HEK293T (cell line): Measurements from ENCODE around the gene VRK1.

Experiments used
- CTCF ChIA-PET: fragments of 350-600 bp; formaldehyde crosslinking; extraction: SDS; loops from one replicate; lab custom pipeline; 2021; ENCODE audit warnings: antibody characterized with exemption, inconsistent platforms; lab: Yijun Ruan, JAX
- POLR2A ChIA-PET: fragments of 350-600 bp; formaldehyde crosslinking; extraction: SDS; loops from one replicate; lab custom pipeline; 2020; ENCODE audit warnings: antibody characterized with exemption, inconsistent platforms; lab: Yijun Ruan, JAX
- DNase-seq: peaks from one replicate; pipeline ENCODE4 v3.0.0; 2012; ENCODE audit warnings: mixed read lengths; ENCODE audit errors: extremely low spot score
- ARNT ChIP-seq: fragments of 450-650 bp; IDR thresholded peaks from 2 replicates; pipeline ENCODE4 v1.6.1; 2017; ENCODE audit warnings: mild to moderate bottlenecking
- BHLHE40 ChIP-seq: fragments of 450-650 bp; IDR thresholded peaks from 2 replicates; pipeline ENCODE4 v1.6.1; 2016; ENCODE audit warnings: mild to moderate bottlenecking, moderate library complexity, borderline replicate concordance
- CTBP1 ChIP-seq: fragments of 450-650 bp; IDR thresholded peaks from 2 replicates; pipeline ENCODE4 v1.6.1; 2016; ENCODE audit warnings: borderline replicate concordance
- ELF4 ChIP-seq: fragments of 450-650 bp; IDR thresholded peaks from 2 replicates; pipeline ENCODE4 v1.6.1; 2017; ENCODE audit warnings: antibody characterized with exemption
- FOXA1 ChIP-seq: fragments of 450-650 bp; IDR thresholded peaks from 2 replicates; pipeline ENCODE4 v1.6.1; 2016; ENCODE audit warnings: mild to moderate bottlenecking
- FOXK2 ChIP-seq: fragments of 450-650 bp; IDR thresholded peaks from 2 replicates; pipeline ENCODE4 v1.6.1; 2016; ENCODE audit warnings: mild to moderate bottlenecking
- FOXM1 ChIP-seq: fragments of 450-650 bp; IDR thresholded peaks from 2 replicates; pipeline ENCODE4 v1.6.1; 2017; ENCODE audit warnings: mild to moderate bottlenecking, borderline replicate concordance
- HDGF ChIP-seq: fragments of 450-650 bp; IDR thresholded peaks from 2 replicates; pipeline ENCODE4 v1.6.1; 2017; ENCODE audit warnings: antibody characterized with exemption, borderline replicate concordance
- L3MBTL2 ChIP-seq: fragments of 450-650 bp; conservative IDR thresholded peaks from 2 replicates; pipeline ENCODE4 v1.6.1; 2016; ENCODE audit warnings: mild to moderate bottlenecking
- LEF1 ChIP-seq: fragments of 450-650 bp; IDR thresholded peaks from 2 replicates; pipeline ENCODE4 v1.6.1; 2017; ENCODE audit warnings: mild to moderate bottlenecking, borderline replicate concordance
- NFRKB ChIP-seq: fragments of 450-650 bp; IDR thresholded peaks from 2 replicates; pipeline ENCODE4 v1.6.1; 2016; ENCODE audit warnings: mild to moderate bottlenecking, moderate library complexity
- SP1 ChIP-seq: fragments of 450-650 bp; IDR thresholded peaks from 2 replicates; pipeline ENCODE4 v1.6.1; 2017
- SUZ12 ChIP-seq: fragments of 450-650 bp; IDR thresholded peaks from 2 replicates; pipeline ENCODE4 v1.6.1; 2016; ENCODE audit warnings: mild to moderate bottlenecking
- TARDBP ChIP-seq: fragments of 450-650 bp; IDR thresholded peaks from 2 replicates; pipeline ENCODE4 v1.6.1; 2016
- ZNF384 ChIP-seq: fragments of 450-650 bp; IDR thresholded peaks from 2 replicates; pipeline ENCODE4 v1.6.1; 2016
- TF ChIP-seq, protein P1 (sequence below): fragments of 450-650 bp; IDR thresholded peaks from 2 replicates; pipeline ENCODE4 v1.6.1; 2016

VRK1 gene

DNA sequence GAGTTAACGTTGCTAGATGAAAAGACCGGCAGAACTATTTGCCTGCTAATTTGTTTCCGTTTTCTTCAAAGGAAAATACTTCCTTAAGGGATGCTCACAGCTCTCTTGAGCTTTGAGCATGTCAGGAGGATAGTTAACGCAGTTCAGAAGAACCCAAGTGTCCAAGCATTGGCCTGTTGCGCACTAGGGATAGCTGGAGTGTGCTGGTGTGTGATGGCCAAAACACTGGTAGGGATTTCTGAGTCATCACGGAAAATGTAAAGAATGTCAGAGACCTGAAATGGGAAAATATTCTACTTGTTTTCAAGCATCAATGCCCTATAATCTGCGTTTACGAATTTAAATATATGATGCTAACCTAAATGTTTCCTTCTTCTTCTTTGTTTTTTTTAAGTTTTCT, 97.8 kb downstream of the VRK1 start:
- DNase-seq = no peak
- CTCF ChIA-PET = no interaction called here
- POLR2A ChIA-PET = no interaction called here
- no peak for TF ChIP-seq BHLHE40
- no peak for TF ChIP-seq FOXM1
- TF ChIP-seq ARNT = no peak
- no peak for TF ChIP-seq LEF1
- no peak for TF ChIP-seq ELF4
- TF ChIP-seq ZNF384 = no peak
- TF ChIP-seq HDGF = no peak
- no peak for TF ChIP-seq SUZ12
- no peak for TF ChIP-seq L3MBTL2
- TF ChIP-seq SP1 = no peak
- TF ChIP-seq TARDBP = no peak
- TF ChIP-seq, protein P1, sequence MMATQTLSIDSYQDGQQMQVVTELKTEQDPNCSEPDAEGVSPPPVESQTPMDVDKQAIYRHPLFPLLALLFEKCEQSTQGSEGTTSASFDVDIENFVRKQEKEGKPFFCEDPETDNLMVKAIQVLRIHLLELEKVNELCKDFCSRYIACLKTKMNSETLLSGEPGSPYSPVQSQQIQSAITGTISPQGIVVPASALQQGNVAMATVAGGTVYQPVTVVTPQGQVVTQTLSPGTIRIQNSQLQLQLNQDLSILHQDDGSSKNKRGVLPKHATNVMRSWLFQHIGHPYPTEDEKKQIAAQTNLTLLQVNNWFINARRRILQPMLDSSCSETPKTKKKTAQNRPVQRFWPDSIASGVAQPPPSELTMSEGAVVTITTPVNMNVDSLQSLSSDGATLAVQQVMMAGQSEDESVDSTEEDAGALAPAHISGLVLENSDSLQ = no peak
- TF ChIP-seq CTBP1 = no peak
- TF ChIP-seq FOXK2 = no peak
- TF ChIP-seq NFRKB = no peak
- TF ChIP-seq FOXA1 = no peak

DNA sequence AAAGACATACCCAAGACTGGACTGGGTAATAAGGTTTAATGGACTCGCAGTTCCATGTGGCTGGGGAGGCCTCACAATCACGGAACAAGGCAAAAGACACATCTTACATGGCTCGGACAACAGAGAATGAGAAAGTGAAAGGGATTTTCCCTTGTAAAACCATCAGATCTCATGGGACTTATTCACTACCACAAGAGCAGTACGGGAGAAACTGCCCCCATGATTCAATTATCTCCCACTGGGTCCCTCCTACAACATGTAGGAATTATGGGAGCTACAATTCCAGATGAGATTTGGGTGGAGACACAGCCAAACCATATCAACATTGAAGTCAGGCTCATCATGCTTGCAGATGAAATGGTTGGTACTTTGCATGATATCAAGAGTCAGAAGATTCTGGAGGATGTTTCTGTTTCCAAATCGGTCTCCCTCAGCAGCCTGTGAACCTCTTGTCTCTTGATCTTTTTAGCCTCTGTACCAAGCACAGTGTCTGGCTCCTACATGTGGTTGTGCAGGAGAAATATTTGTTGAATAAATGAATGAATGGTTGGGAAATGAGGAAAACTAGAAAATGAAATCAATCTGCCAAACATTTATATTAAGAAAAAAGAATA, 98.6 kb downstream of the VRK1 start:
- ChIA-PET POLR2A (no interaction called here), CTCF (no interaction called here)
- TF ChIP-seq LEF1 (no peak), HDGF (no peak), BHLHE40 (no peak), FOXM1 (no peak), TARDBP (no peak), ARNT (no peak), SP1 (no peak), NFRKB (no peak), FOXA1 (no peak), SUZ12 (no peak), FOXK2 (no peak), L3MBTL2 (no peak)
- DNase-seq = no peak

DNA sequence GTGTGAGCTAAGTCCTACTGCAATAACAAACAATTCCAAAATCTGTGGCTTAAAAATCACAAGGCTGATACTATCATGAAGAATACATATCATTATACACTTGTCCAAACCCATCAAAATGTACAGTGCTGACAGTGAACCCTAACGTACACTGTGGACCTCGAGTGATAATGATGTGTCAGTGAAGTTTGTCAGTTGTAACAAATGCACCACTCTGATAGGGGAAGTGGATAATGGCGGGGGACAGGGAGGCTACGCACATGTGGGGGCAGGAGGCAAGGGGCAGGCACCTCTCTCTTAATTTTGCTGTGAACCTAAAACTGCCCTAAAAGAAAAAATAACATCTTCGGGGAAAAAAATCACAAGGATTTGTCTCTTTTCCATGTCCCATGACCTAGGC, 100.0 kb downstream of the VRK1 start:
- ChIA-PET CTCF (interaction anchor here (0.6 kb wide), 1 partner anchor 45 kb away, joined by 3 read pairs; no protein-coding TSS in a partner anchor), POLR2A (no interaction called here)
- TF ChIP-seq FOXA1 (no peak), HDGF (no peak), SP1 (no peak), L3MBTL2 (no peak), FOXM1 (no peak), TARDBP (no peak), BHLHE40 (no peak), ZNF384 (no peak), NFRKB (no peak), ARNT (no peak), CTBP1 (no peak)
- DNase-seq = no peak

DNA sequence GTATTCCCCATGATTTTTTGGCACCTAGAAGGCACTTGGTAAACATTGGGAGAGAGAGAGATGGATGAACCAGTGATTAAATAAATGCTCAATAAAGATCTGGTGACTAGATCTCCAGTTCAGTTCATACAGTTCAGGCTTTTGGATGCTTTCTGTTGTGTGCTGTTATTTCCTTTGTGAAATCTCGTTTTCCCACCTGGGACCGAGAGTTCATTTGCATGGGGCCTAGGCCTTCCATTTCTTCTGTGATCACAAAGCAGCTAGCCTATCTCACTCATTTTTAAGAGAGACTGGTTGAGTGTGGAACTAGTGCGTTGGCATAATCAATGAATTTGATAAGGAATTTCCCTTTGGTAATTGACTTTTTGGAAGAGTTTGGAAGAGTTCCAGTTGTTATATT, 104.0 kb downstream of the VRK1 start:
- TF ChIP-seq TARDBP = no peak
- no peak for TF ChIP-seq SP1
- TF ChIP-seq ARNT = no peak
- no peak for TF ChIP-seq SUZ12
- no peak for TF ChIP-seq CTBP1
- no peak for TF ChIP-seq FOXM1
- no peak for TF ChIP-seq HDGF
- no peak for TF ChIP-seq LEF1
- TF ChIP-seq ELF4 = no peak
- TF ChIP-seq ZNF384 = no peak
- no peak for DNase-seq
- ChIA-PET POLR2A (no interaction called here), CTCF (interaction anchor here (0.5 kb wide), 1 partner anchor 32 kb away, joined by 5 read pairs; no protein-coding TSS in a partner anchor)

DNA sequence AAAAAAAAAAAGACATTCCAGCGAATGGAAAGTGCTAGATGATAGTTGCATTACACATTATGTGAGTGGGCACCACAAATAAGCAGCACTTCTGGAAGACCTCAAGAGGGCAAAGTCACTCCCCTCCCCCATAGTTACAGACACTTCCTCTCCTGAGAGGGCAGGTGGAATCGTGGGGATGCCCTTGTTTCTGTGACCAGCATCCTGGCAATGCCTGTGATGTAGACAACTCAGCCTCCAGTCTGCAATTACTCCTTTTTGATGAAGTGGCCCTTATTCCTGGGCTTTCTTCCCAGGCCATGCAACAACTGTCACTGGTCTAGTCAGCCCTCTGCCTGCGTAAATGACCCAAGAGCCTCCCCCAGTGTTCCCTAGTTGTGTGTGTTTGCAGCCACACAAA, 104.8 kb downstream of the VRK1 start:
- TF ChIP-seq HDGF = no peak
- TF ChIP-seq FOXA1 = no peak
- no peak for TF ChIP-seq ARNT
- TF ChIP-seq SP1 = no peak
- no peak for TF ChIP-seq NFRKB
- TF ChIP-seq L3MBTL2 = no peak
- TF ChIP-seq SUZ12 = no peak
- no peak for TF ChIP-seq FOXM1
- TF ChIP-seq BHLHE40 = no peak
- TF ChIP-seq TARDBP = no peak
- TF ChIP-seq ZNF384 = no peak
- TF ChIP-seq ELF4 = no peak
- no peak for TF ChIP-seq FOXK2
- TF ChIP-seq LEF1 = no peak
- TF ChIP-seq CTBP1 = no peak
- TF ChIP-seq, protein P1 = no peak
- no peak for DNase-seq
- CTCF ChIA-PET = no interaction called here
- POLR2A ChIA-PET = interaction anchor here (0.6 kb wide), 1 partner anchor 20 kb away, joined by 3 read pairs; no protein-coding TSS in a partner anchor

DNA sequence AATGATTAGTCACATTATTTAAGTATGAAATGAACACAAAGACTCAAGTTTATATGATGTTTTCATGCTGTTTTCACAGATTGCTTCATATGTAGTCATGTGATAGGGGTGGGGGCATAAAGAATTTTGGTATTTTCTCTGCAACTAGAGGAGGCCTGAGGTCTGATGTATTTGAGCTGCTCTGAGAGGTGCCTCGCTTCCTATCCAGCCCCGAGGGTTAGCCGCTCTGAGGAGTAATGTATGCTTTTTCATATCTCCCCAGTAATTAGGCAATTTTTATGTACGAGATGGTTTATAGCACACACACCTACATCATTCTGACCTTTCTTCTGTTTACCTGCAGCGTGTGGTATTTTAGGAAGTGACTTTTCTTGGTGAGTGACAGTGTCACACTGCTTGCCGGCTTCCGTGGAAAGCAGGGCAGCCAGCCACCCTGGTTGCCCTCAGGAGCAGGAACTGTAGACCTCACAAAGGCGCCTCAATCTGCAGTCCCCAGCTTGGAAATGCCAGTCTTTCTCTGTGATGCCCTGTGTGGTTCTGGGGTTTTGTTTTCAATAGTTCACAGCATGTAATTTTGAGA, 106.4 kb downstream of the VRK1 start:
- TF ChIP-seq FOXA1 (no peak), L3MBTL2 (no peak), CTBP1 (no peak), ZNF384 (no peak), NFRKB (no peak), SUZ12 (no peak), HDGF (no peak), ARNT (no peak), TARDBP (no peak), ELF4 (no peak), BHLHE40 (no peak)
- DNase-seq = no peak
- CTCF ChIA-PET = no interaction called here
- POLR2A ChIA-PET = no interaction called here
